ENCODE results near the gene NRN1L. TPM values are rescaled to one million over a fixed set of nuclear protein-coding genes. Genes with fewer than 3 reads are reported as not detected.
A peak's percentile ranks its signal among the peaks of the same experiment; 100 is the strongest.

The NRN1L gene
- total RNA-seq, 1 donor = not detected

DNA sequence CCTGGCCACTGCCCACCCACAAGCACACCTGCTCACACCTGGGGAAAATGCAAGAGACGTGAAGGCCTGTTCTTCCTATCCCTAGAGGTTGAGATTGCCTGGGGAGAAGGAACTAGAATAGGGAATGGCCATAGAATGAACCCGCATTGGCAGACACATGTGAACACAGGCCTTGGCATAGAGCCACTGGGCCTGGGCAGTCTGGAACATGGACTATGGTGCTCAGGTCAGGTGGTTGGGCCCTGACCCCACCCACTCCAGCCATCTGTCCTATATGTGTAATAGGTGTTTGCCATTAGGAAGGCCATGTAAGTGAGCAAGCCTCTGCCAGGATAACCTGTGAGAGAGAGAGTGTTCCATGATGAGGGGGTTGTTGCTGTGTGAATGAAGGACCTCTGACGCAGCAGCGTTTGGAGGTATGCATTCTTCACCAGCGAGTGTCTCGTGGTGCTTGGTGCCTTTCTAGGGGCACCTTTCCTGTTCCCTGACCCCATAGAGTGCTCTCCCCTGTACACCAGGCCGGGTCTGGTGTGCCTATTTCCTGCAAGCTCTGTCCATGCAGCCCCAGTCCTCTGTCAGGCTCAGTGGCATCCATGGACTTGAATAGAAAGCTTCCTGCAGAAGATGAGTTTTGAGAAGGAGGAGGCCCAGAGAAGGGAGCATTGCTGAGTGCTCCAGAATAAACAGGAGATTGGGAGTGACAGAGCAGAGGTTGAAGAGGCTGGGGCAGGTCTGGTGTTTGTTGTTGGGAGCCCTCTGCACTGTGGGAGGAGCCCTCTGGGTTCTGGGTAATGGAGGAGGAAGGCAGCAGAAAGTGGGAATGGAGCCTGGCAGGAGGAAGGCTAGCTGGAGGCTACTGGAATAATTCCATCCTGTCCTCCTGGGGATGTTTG lies 31.4 kb downstream of the NRN1L start:
- DNase-seq (ENCODE audit: insufficient read length, low spot score, missing footprints) = peak; percentile 15
- TF ChIP-seq, protein P1, sequence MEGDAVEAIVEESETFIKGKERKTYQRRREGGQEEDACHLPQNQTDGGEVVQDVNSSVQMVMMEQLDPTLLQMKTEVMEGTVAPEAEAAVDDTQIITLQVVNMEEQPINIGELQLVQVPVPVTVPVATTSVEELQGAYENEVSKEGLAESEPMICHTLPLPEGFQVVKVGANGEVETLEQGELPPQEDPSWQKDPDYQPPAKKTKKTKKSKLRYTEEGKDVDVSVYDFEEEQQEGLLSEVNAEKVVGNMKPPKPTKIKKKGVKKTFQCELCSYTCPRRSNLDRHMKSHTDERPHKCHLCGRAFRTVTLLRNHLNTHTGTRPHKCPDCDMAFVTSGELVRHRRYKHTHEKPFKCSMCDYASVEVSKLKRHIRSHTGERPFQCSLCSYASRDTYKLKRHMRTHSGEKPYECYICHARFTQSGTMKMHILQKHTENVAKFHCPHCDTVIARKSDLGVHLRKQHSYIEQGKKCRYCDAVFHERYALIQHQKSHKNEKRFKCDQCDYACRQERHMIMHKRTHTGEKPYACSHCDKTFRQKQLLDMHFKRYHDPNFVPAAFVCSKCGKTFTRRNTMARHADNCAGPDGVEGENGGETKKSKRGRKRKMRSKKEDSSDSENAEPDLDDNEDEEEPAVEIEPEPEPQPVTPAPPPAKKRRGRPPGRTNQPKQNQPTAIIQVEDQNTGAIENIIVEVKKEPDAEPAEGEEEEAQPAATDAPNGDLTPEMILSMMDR (IDR thresholded peaks at IDR 0.05; ENCODE audit: extremely low read depth, low read depth, low read length) = no peak
- H3K27ac ChIP-seq (ENCODE audit: low read depth, low read length) = peak overlapping the region; percentile 65
- no peak overlapping the region for H3K4me3 ChIP-seq (ENCODE audit: insufficient read depth, low read length)
- H3K4me1 ChIP-seq (ENCODE audit: insufficient read depth, low read length) = peaks cover 25% of the 10 kb centered on the region
- H3K79me2 ChIP-seq (ENCODE audit: insufficient read depth, low read length) = peaks cover 50% of the 10 kb centered on the region
- H3K9me3 ChIP-seq (ENCODE audit: low read depth, low read length) = no peaks in the 10 kb centered on the region
- no peak overlapping the region for H3K4me2 ChIP-seq (ENCODE audit: insufficient read depth, low read length)
- no peaks in the 10 kb centered on the region for H3K27me3 ChIP-seq (ENCODE audit: insufficient read depth, low read length)
- no peak overlapping the region for H2AFZ ChIP-seq (ENCODE audit: low read length)
- peaks cover 53% of the 10 kb centered on the region for H4K20me1 ChIP-seq (ENCODE audit: insufficient read depth, low read length)
- H3K36me3 ChIP-seq (ENCODE audit: insufficient read depth, low read length) = peaks cover 16% of the 10 kb centered on the region

GRCh38 chr16:67917140-67917851 lies 32.6 kb downstream of the NRN1L start:
- DNase-seq (ENCODE audit: insufficient read length, low spot score, missing footprints) = peak; percentile 87
- Histone ChIP-seq H3K9me3 (ENCODE audit: low read depth, low read length) (no peaks in the 10 kb centered on the region), H3K79me2 (ENCODE audit: insufficient read depth, low read length) (peaks cover 51% of the 10 kb centered on the region), H2AFZ (ENCODE audit: low read length) (no peak overlapping the region), H3K36me3 (ENCODE audit: insufficient read depth, low read length) (peaks cover 16% of the 10 kb centered on the region), H4K20me1 (ENCODE audit: insufficient read depth, low read length) (peaks cover 63% of the 10 kb centered on the region), H3K27me3 (ENCODE audit: insufficient read depth, low read length) (no peaks in the 10 kb centered on the region), H3K27ac (ENCODE audit: low read depth, low read length) (peak overlapping the region; percentile 65), H3K4me3 (ENCODE audit: insufficient read depth, low read length) (no peak overlapping the region), H3K4me2 (ENCODE audit: insufficient read depth, low read length) (peak overlapping the region; percentile 25), H3K4me1 (ENCODE audit: insufficient read depth, low read length) (peaks cover 25% of the 10 kb centered on the region)
- TF ChIP-seq, protein P1 (IDR thresholded peaks at IDR 0.05; ENCODE audit: extremely low read depth, low read depth, low read length) = no peak

GRCh38 chr16:67917852-67918236 lies 33.2 kb downstream of the NRN1L start:
- H2AFZ ChIP-seq (ENCODE audit: low read length) = no peak overlapping the region
- TF ChIP-seq, protein P1 (IDR thresholded peaks at IDR 0.05; ENCODE audit: extremely low read depth, low read depth, low read length) = no peak
- peak overlapping the region; percentile 65 for H3K27ac ChIP-seq (ENCODE audit: low read depth, low read length)
- H3K27me3 ChIP-seq (ENCODE audit: insufficient read depth, low read length) = no peaks in the 10 kb centered on the region
- peaks cover 69% of the 10 kb centered on the region for H4K20me1 ChIP-seq (ENCODE audit: insufficient read depth, low read length)
- no peak overlapping the region for H3K4me3 ChIP-seq (ENCODE audit: insufficient read depth, low read length)
- peaks cover 16% of the 10 kb centered on the region for H3K36me3 ChIP-seq (ENCODE audit: insufficient read depth, low read length)
- peaks cover 56% of the 10 kb centered on the region for H3K79me2 ChIP-seq (ENCODE audit: insufficient read depth, low read length)
- H3K4me2 ChIP-seq (ENCODE audit: insufficient read depth, low read length) = peak overlapping the region; percentile 25
- peaks cover 25% of the 10 kb centered on the region for H3K4me1 ChIP-seq (ENCODE audit: insufficient read depth, low read length)
- DNase-seq (ENCODE audit: insufficient read length, low spot score, missing footprints) = peak; percentile 97
- H3K9me3 ChIP-seq (ENCODE audit: low read depth, low read length) = no peaks in the 10 kb centered on the region

Measured in osteoblast (primary cell).